Ishikawa (cell line): ENCODE results near the gene D2HGDH.

Source experiments
- CEBPB ChIP-seq: IDR thresholded peaks from 2 replicates; pipeline ENCODE4 v1.6.1; 2012
- CREB1 ChIP-seq: IDR thresholded peaks from 2 replicates; pipeline ENCODE4 v1.6.1; 2012; ENCODE audit warnings: low read depth
- EGR1 ChIP-seq: IDR thresholded peaks from 2 replicates; pipeline ENCODE4 v1.6.1; 2012
- EP300 ChIP-seq: IDR thresholded peaks from 2 replicates; pipeline ENCODE4 v1.6.1; 2012; ENCODE audit warnings: borderline replicate concordance
- FOXM1 ChIP-seq: IDR thresholded peaks from 2 replicates; pipeline ENCODE4 v1.6.1; 2012; ENCODE audit warnings: low read depth, borderline replicate concordance
- MAX ChIP-seq: IDR thresholded peaks from 2 replicates; pipeline ENCODE4 v1.6.1; 2012
- NFIC ChIP-seq: IDR thresholded peaks from 2 replicates; pipeline ENCODE4 v1.6.1; 2012
- RAD21 ChIP-seq: IDR thresholded peaks from 2 replicates; pipeline ENCODE4 v1.6.1; 2012; ENCODE audit warnings: low read depth
- REST ChIP-seq: IDR thresholded peaks from 2 replicates; pipeline ENCODE4 v1.6.1; 2012; ENCODE audit warnings: low read depth, mild to moderate bottlenecking
- TCF12 ChIP-seq: IDR thresholded peaks from 2 replicates; pipeline ENCODE4 v1.6.1; 2012; ENCODE audit warnings: low read depth
- TEAD4 ChIP-seq: IDR thresholded peaks from 2 replicates; pipeline ENCODE4 v1.6.1; 2012
- ZBTB7A ChIP-seq: IDR thresholded peaks from 2 replicates; pipeline ENCODE4 v1.6.1; 2012; ENCODE audit warnings: low read depth

GRCh38 chr2:241686324-241686649 lies 48.1 kb upstream of the D2HGDH start:
- TF ChIP-seq EGR1 (no peak), RAD21 (no peak), NFIC (no peak), REST (no peak), EP300 (no peak), TEAD4 (no peak), CEBPB (no peak), MAX (no peak), TCF12 (no peak), CREB1 (no peak), ZBTB7A (no peak), FOXM1 (no peak)
